ENCODE results near the gene MOB1B.
"Not testable (repeated sequence)": the region's sequence is repeated elsewhere in the genome, so short reads cannot be mapped to it uniquely, and the experiment has no call there.

The MOB1B gene

DNA sequence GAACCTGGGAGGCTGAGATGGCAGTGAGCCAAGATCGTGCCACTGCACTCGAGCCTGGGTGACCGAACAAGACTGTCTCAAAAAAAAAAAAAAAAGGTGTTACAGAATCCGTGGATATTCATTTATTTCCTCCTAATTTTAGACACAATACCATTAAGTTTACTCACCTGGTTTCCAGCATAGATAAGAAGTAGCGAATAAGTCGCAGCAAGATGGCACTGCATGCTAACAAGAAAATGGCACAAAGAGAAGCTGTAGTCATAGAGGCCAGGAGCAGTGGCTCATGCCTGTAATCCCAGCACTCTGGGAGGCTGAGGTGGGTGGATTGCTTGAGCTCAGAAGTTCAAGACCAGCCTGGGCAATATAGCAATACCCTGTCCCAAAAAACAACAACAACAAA is 17.0 kb upstream of the MOB1B start:
- Histone ChIP-seq H3K4me1 (ENCODE audit: control insufficient read depth in 2 of 2, insufficient read depth in 2 of 2, low read length in 2 of 2) (no peaks in the 10 kb centered on the region), H3K27me3 (ENCODE audit: control insufficient read depth in 2 of 2, insufficient read depth in 2 of 2, low read length in 2 of 2) (no peaks in the 10 kb centered on the region), H3K36me3 (ENCODE audit: control insufficient read depth in 2 of 2, insufficient read depth in 2 of 2, low read length in 2 of 2) (no peaks in the 10 kb centered on the region), H3K9ac (ENCODE audit: low read depth in 1 of 2, low read length in 2 of 2) (no peak overlapping the region), H3K4me3 (ENCODE audit: low read length in 2 of 2) (no peak overlapping the region), H3K27ac (ENCODE audit: low read depth in 2 of 2, low read length in 2 of 2) (no peak overlapping the region), H3K9me3 (ENCODE audit: control insufficient read depth in 2 of 2, low read length in 2 of 2) (no peaks in the 10 kb centered on the region)

DNA sequence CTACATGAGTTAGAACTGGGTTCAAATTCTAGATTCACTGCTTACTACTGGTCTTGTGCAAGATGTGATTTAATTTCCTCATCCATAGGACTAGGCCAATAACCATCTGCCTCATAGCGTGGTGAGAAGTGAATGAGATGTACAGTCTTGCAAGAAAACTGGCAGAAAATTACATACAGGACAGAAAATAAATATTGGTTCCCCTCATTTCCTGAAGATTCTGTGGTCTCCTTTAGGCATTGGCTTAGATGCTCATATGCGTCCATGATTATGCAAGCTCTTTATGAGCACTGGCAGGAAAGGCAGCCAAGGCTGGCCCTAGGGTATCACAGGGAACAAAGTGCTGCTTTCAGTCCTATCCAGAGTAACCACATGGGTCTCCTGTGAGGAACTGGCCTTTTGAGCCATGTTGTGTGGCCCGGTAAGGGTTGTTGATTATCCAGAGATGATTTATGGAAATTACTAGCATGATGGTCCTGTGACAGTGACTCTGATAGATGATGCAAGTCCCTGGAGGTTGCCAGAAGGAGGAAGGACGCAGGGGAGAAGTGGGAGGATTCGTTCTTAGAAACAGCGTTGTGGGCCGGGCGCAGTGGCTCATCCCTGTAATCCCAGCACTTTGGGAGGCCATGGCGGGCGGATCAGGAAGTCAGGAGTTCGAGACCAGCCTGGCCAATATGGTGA is 9.9 kb upstream of the MOB1B start:
- Histone ChIP-seq H3K4me1 (ENCODE audit: control insufficient read depth in 2 of 2, insufficient read depth in 2 of 2, low read length in 2 of 2) (peaks cover 0 to 4% of the 10 kb centered on the region in 2 donors), H3K36me3 (ENCODE audit: control insufficient read depth in 2 of 2, insufficient read depth in 2 of 2, low read length in 2 of 2) (no peaks in the 10 kb centered on the region), H3K4me3 (ENCODE audit: low read length in 2 of 2) (no peak overlapping the region), H3K27me3 (ENCODE audit: control insufficient read depth in 2 of 2, insufficient read depth in 2 of 2, low read length in 2 of 2) (no peaks in the 10 kb centered on the region), H3K27ac (ENCODE audit: low read depth in 2 of 2, low read length in 2 of 2) (peak overlapping the region in 1 of 2 donors; percentile 29), H3K9me3 (ENCODE audit: control insufficient read depth in 2 of 2, low read length in 2 of 2) (no peaks in the 10 kb centered on the region), H3K9ac (ENCODE audit: low read depth in 1 of 2, low read length in 2 of 2) (no peak overlapping the region)

DNA sequence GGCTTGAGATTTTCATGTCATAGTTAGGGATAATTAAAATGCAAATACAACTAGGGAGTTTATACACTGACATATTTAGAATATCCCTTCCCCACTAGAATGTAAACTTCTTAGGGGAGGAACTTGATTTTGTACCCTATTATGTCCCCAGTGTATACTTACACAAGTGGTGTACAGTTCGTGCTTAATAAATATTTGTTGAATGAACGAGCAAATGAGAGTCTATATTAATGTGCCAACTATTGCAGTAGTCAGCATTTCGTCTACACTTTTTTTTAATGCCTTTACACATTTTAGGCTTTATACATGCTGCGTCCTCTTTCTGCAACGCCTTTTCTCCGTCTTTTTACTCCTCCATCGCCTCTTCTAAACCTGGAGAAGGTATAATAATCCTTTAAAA is 8.4 kb upstream of the MOB1B start:
- H3K36me3 ChIP-seq (ENCODE audit: control insufficient read depth in 2 of 2, insufficient read depth in 2 of 2, low read length in 2 of 2), result no peaks in the 10 kb centered on the region
- no peaks in the 10 kb centered on the region for H3K27me3 ChIP-seq (ENCODE audit: control insufficient read depth in 2 of 2, insufficient read depth in 2 of 2, low read length in 2 of 2)
- peaks cover 0 to 4% of the 10 kb centered on the region in 2 donors for H3K4me1 ChIP-seq (ENCODE audit: control insufficient read depth in 2 of 2, insufficient read depth in 2 of 2, low read length in 2 of 2)
- no peak overlapping the region for H3K4me3 ChIP-seq (ENCODE audit: low read length in 2 of 2)
- H3K27ac ChIP-seq (ENCODE audit: low read depth in 2 of 2, low read length in 2 of 2), result no peak overlapping the region
- no peak overlapping the region for H3K9ac ChIP-seq (ENCODE audit: low read depth in 1 of 2, low read length in 2 of 2)
- no peaks in the 10 kb centered on the region for H3K9me3 ChIP-seq (ENCODE audit: control insufficient read depth in 2 of 2, low read length in 2 of 2)

DNA sequence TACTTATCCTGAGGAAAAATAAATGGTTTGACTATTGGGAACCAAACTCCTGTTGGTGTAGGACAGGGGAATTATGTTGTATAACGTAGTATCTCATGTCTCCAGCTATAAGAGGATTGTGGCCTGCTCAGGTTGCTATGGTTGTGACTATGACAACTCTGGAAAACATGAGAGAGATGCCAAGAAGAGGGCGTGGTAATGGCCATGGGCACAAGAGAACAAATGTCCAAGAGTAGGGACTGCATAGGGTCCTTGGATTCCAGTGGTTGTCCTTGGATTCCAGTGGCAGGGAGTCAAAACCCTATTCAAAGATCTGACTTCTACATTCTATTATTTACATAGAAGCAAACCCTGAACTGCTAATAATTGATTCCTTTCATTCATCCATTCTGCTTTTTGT is 6.8 kb upstream of the MOB1B start:
- Histone ChIP-seq H3K9me3 (ENCODE audit: control insufficient read depth in 2 of 2, low read length in 2 of 2) (no peaks in the 10 kb centered on the region), H3K27ac (ENCODE audit: low read depth in 2 of 2, low read length in 2 of 2) (peak overlapping the region; percentile 39 to 56), H3K27me3 (ENCODE audit: control insufficient read depth in 2 of 2, insufficient read depth in 2 of 2, low read length in 2 of 2) (no peaks in the 10 kb centered on the region), H3K9ac (ENCODE audit: low read depth in 1 of 2, low read length in 2 of 2) (no peak overlapping the region), H3K4me1 (ENCODE audit: control insufficient read depth in 2 of 2, insufficient read depth in 2 of 2, low read length in 2 of 2) (peaks cover 0 to 4% of the 10 kb centered on the region in 2 donors), H3K36me3 (ENCODE audit: control insufficient read depth in 2 of 2, insufficient read depth in 2 of 2, low read length in 2 of 2) (no peaks in the 10 kb centered on the region), H3K4me3 (ENCODE audit: low read length in 2 of 2) (no peak overlapping the region)

DNA sequence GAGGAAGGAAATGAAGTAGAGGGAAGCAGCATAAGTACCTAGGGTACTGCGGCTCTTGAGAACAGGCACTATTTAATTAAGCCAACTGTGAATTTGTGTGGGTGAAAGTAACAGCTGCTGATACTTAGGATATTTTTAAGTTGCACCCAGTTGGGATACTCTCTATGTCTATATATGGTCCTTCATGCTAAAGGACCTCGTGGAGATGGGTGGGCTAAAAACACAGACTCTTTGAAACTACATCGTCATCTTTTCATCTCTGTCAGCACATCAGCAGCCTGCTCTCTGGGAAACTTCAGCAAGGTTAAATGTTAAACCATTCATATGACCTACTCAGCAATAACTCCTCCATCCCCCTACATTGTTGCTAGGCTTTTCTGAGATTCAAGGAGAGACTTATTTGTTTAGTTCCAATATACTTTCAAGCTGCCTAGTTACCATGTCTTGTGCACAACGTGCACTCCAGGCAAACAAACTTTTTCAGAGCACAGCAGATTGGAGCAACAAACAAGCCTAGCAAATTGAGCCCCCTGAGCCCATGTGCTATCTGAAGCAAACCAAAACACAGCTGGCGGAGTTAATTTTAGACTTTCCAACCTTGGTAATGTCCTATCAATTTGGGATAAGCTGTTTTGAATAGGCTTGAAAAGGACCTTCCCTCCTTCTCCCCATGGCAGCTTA is 6.2 kb upstream of the MOB1B start:
- no peaks in the 10 kb centered on the region for H3K27me3 ChIP-seq (ENCODE audit: control insufficient read depth in 2 of 2, insufficient read depth in 2 of 2, low read length in 2 of 2)
- peaks cover 0 to 4% of the 10 kb centered on the region in 2 donors for H3K4me1 ChIP-seq (ENCODE audit: control insufficient read depth in 2 of 2, insufficient read depth in 2 of 2, low read length in 2 of 2)
- no peaks in the 10 kb centered on the region for H3K9me3 ChIP-seq (ENCODE audit: control insufficient read depth in 2 of 2, low read length in 2 of 2)
- no peak overlapping the region for H3K4me3 ChIP-seq (ENCODE audit: low read length in 2 of 2)
- no peaks in the 10 kb centered on the region for H3K36me3 ChIP-seq (ENCODE audit: control insufficient read depth in 2 of 2, insufficient read depth in 2 of 2, low read length in 2 of 2)
- H3K27ac ChIP-seq (ENCODE audit: low read depth in 2 of 2, low read length in 2 of 2), result peak overlapping the region; percentile 39 to 56
- H3K9ac ChIP-seq (ENCODE audit: low read depth in 1 of 2, low read length in 2 of 2), result no peak overlapping the region

DNA sequence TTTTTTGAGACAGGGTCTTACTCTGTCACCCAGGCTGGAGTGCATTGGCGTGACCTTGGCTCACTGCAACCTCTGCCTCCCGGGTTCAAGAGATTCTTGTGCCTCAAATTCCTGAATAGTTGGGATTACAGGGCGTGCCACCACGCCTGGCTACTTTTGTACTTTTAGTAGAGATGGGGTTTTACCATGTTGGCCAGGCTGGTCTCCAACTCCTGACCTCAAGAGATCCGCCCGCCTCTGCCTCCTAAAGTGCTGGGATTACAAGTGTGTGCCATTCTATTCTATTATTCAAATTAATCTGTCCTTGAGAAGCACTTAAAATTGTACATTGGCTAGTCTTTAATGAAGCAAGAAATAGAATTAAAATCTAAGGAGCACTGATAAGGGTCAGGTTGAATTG is 3.6 kb upstream of the MOB1B start:
- not testable (repeated sequence) for H3K9me3 ChIP-seq (ENCODE audit: control insufficient read depth in 2 of 2, low read length in 2 of 2); H3K36me3 ChIP-seq (ENCODE audit: control insufficient read depth in 2 of 2, insufficient read depth in 2 of 2, low read length in 2 of 2); H3K9ac ChIP-seq (ENCODE audit: low read depth in 1 of 2, low read length in 2 of 2); H3K27ac ChIP-seq (ENCODE audit: low read depth in 2 of 2, low read length in 2 of 2); H3K4me3 ChIP-seq (ENCODE audit: low read length in 2 of 2); H3K27me3 ChIP-seq (ENCODE audit: control insufficient read depth in 2 of 2, insufficient read depth in 2 of 2, low read length in 2 of 2)
- peaks cover 9 to 14% of the 10 kb centered on the region in 2 donors for H3K4me1 ChIP-seq (ENCODE audit: control insufficient read depth in 2 of 2, insufficient read depth in 2 of 2, low read length in 2 of 2)

DNA sequence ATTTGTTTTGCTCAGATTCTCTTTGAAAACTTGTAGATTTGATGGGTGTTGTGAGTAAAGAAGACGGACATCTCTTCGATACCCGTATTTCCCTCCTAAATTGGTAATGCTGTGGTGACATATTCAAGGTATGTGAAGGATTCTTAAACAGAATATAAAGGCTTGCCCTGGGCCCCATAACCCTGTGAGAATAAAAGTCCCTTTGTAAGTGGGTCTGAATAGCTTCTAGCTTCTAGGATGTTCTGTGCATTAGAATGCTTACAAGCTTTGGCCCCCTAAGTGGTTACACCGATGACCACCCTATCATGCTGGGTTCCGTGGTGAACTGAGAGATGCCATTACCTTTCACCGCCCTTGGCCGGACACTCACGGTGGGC is 574 bp upstream of the MOB1B start:
- Histone ChIP-seq H3K27me3 (ENCODE audit: control insufficient read depth in 2 of 2, insufficient read depth in 2 of 2, low read length in 2 of 2) (no peaks in the 10 kb centered on the region), H3K9ac (ENCODE audit: low read depth in 1 of 2, low read length in 2 of 2) (peak overlapping the region; percentile 76 to 90)

DNA sequence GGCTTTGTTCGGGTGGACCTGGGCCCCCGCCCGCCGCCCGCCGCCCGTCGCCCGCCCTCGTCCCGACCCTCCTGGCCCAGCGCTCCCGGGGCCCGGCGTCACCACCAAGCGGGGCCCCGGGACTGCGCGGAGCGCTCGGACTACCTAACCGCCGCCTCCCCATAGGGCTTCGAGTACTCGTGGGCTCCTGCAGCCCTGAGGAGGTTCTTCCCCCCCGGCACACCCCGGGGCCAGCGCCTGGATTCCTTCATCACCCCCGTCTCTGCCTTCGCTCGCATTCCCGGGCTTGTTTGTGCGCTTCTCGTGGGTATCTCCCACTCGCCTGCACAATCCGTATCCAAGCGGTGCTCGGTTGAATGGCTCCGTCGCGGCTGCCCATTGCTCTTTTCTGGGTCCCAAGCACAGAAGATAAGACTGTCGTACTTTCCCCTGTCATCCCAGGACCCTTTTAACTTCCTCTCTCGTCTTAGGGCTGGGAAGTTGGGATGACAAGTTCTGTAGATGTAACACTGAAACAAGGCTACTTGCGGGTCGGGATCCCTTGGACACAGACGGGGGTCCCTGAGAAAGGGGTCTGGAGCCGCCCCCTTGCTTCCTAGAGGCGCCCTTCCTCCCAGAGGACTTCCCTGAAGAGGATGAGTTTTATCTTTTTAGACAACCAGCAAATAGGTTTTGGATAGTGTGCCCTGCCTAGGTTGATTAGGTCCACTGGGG is 565 bp downstream of the MOB1B start:
- Histone ChIP-seq H3K4me1 (ENCODE audit: control insufficient read depth in 2 of 2, insufficient read depth in 2 of 2, low read length in 2 of 2) (peaks cover 9 to 10% of the 10 kb centered on the region in 2 donors), H3K9me3 (ENCODE audit: control insufficient read depth in 2 of 2, low read length in 2 of 2) (no peaks in the 10 kb centered on the region), H3K4me3 (ENCODE audit: low read length in 2 of 2) (peak overlapping the region; percentile 91 to 93), H3K27ac (ENCODE audit: low read depth in 2 of 2, low read length in 2 of 2) (peak overlapping the region; percentile 75 to 83), H3K9ac (ENCODE audit: low read depth in 1 of 2, low read length in 2 of 2) (peak overlapping the region; percentile 68 to 90), H3K27me3 (ENCODE audit: control insufficient read depth in 2 of 2, insufficient read depth in 2 of 2, low read length in 2 of 2) (no peaks in the 10 kb centered on the region), H3K36me3 (ENCODE audit: control insufficient read depth in 2 of 2, insufficient read depth in 2 of 2, low read length in 2 of 2) (no peaks in the 10 kb centered on the region)

More for the DNA sequence above, 574 bp upstream of the MOB1B start:
- no peaks in the 10 kb centered on the region for H3K9me3 ChIP-seq (ENCODE audit: control insufficient read depth in 2 of 2, low read length in 2 of 2)
- H3K4me3 ChIP-seq (ENCODE audit: low read length in 2 of 2), result peak overlapping the region; percentile 91 to 93
- H3K27ac ChIP-seq (ENCODE audit: low read depth in 2 of 2, low read length in 2 of 2), result peak overlapping the region; percentile 75 to 83
- H3K36me3 ChIP-seq (ENCODE audit: control insufficient read depth in 2 of 2, insufficient read depth in 2 of 2, low read length in 2 of 2), result no peaks in the 10 kb centered on the region
- H3K4me1 ChIP-seq (ENCODE audit: control insufficient read depth in 2 of 2, insufficient read depth in 2 of 2, low read length in 2 of 2), result peaks cover 9 to 10% of the 10 kb centered on the region in 2 donors

DNA sequence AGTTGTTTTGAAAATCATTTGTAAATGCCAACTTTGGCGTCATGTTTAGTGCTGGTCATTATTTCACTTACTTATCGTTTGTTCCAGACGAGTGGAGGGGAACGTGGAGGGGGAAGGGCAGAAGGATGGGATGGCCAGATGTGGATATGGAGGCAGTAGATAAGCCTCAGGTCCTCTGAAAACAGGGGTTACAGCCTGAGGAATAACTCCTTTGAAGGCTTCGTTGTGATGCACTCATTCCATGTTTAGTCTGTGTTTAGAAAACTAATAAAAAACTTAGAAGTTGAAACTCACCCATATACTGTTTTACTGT is 1.1 kb downstream of the MOB1B start:
- Histone ChIP-seq H3K9me3 (ENCODE audit: control insufficient read depth in 2 of 2, low read length in 2 of 2) (no peaks in the 10 kb centered on the region), H3K27ac (ENCODE audit: low read depth in 2 of 2, low read length in 2 of 2) (peak overlapping the region in 1 of 2 donors; percentile 75), H3K27me3 (ENCODE audit: control insufficient read depth in 2 of 2, insufficient read depth in 2 of 2, low read length in 2 of 2) (no peaks in the 10 kb centered on the region), H3K4me3 (ENCODE audit: low read length in 2 of 2) (peak overlapping the region; percentile 91 to 93), H3K4me1 (ENCODE audit: control insufficient read depth in 2 of 2, insufficient read depth in 2 of 2, low read length in 2 of 2) (peaks cover 9 to 10% of the 10 kb centered on the region in 2 donors), H3K36me3 (ENCODE audit: control insufficient read depth in 2 of 2, insufficient read depth in 2 of 2, low read length in 2 of 2) (no peaks in the 10 kb centered on the region), H3K9ac (ENCODE audit: low read depth in 1 of 2, low read length in 2 of 2) (peak overlapping the region; percentile 68 to 90)

DNA sequence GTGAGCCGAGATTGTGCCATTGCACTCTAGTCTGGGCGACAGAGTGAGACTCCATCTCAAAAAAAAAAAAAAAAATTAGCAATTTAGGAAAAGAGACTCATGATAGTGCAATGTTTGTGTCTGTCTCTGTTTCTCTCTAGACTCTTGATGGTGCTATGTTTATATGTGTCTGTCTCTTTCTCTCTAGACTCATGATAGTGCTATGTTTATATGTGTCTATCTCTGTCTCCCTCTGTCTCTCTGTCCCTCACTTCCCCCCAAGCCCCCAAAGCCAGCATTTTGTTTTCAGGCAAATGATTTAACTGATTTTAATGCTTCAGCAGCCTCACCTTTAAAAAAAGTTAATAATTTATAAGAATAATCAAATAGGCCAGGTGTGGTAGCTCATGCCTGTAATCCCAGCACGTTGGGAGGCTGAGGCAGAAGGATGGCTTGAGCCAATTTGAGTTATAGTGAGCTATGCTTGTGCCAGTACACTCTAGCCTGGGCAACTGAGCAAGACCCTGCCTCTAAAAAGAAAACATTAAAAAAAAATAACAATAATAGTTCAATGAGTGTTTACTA is 6.9 kb downstream of the MOB1B start:
- no peaks in the 10 kb centered on the region for H3K4me1 ChIP-seq (ENCODE audit: control insufficient read depth in 2 of 2, insufficient read depth in 2 of 2, low read length in 2 of 2)
- H3K36me3 ChIP-seq (ENCODE audit: control insufficient read depth in 2 of 2, insufficient read depth in 2 of 2, low read length in 2 of 2), result peaks cover 0 to 1% of the 10 kb centered on the region in 2 donors
- no peak overlapping the region for H3K9ac ChIP-seq (ENCODE audit: low read depth in 1 of 2, low read length in 2 of 2)
- H3K9me3 ChIP-seq (ENCODE audit: control insufficient read depth in 2 of 2, low read length in 2 of 2), result no peaks in the 10 kb centered on the region
- H3K27ac ChIP-seq (ENCODE audit: low read depth in 2 of 2, low read length in 2 of 2), result no peak overlapping the region
- H3K27me3 ChIP-seq (ENCODE audit: control insufficient read depth in 2 of 2, insufficient read depth in 2 of 2, low read length in 2 of 2), result no peaks in the 10 kb centered on the region
- H3K4me3 ChIP-seq (ENCODE audit: low read length in 2 of 2), result no peak overlapping the region
